H1 (cell line): ENCODE results near the gene CELF2.

Source experiments
- RFX5 ChIP-seq: IDR thresholded peaks from 2 replicates; pipeline ENCODE4 v1.6.1; 2011; ENCODE audit warnings: low read depth, low read length, improper control_type of control experiment, borderline replicate concordance
- TAF1 ChIP-seq: IDR thresholded peaks from 2 replicates; pipeline ENCODE4 v1.6.1; 2011; ENCODE audit warnings: mild to moderate bottlenecking, low read depth, low read length

GRCh38 chr10:11135709-11136108 is 118.0 kb downstream of the CELF2 start:
- TF ChIP-seq RFX5, result no peak
- no peak for TF ChIP-seq TAF1
